ENCODE data around the gene RNF157. TPM values are rescaled to one million over a fixed set of nuclear protein-coding genes. Genes with fewer than 3 reads are reported as not detected.

Gene RNF157
- total and polyA plus RNA-seq, 2 of the 4 experiments (the other 2 are of a cell fraction), result 0.54 to 1.3 TPM

DNA sequence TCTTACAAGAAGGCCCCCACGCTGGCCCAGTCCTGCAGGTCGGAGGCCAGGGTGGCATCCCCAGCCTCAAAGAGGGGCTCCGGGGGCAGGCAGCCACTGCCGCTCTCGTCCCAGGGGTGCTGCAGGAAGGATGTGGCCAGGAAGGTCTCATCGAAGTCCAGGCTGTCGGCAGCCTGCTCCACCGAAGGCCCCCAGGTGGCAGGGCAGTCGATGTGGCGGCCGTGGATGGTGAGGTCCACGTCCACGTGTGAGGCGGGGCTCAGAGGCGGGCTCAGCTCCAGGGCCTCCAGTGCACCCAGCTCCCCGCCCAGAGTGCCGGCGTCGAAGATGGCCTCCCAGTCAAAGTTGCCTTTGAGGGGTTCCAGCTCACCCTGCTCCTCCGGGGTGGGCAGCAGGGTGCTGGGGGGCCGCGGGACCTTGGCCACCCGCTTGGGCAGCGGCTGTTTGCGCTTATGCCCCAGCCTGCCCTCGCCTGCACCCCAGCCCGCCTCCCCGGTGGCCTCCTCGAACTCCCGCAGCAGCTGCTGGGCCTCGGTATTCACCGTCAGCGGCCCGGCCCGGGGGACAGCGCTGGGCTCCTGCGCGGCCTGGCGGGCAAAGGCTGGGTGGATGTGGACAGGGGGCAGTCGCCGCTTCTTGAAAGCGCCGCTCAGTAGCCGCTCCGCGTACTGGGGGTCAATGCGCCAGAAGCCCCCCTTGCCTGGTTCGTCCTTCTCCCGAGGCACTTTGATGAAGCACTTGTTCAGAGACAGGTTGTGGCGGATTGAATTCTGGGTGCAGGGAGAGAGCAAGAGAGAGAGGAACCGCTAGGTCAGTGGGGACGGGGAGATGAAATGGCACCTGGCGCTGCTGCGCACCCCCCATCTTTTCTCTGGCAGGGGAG lies 102.7 kb downstream of the RNF157 start:
- H3K27ac ChIP-seq (ENCODE audit: insufficient read depth, low read length), result no peak overlapping the region
- H4K8ac ChIP-seq (ENCODE audit: low read depth in 2 of 2, low read length in 2 of 2), result no peak overlapping the region
- ChIA-PET CTCF (interaction anchor here (0.7 kb wide), 1 partner anchor 44 kb away, joined by 3 read pairs; no protein-coding TSS in a partner anchor), POLR2A (ENCODE audit: unreplicated experiment) (no interaction called here)
- in situ Hi-C loops (cut with MboI; ENCODE audit: low sequenced_read_pairs) (no loop called here), dilution Hi-C loops (cut with HindIII; ENCODE audit: low sequenced_read_pairs, unreplicated experiment) (no loop called here), intact Hi-C loops (cut with micrococcal nuclease) (loop anchor here (5.0 kb wide), 1 partner anchor 130 kb away; the partner anchor contains the start of gene UBALD2)
- no peak overlapping the region for H3K4ac ChIP-seq (ENCODE audit: low read depth, low read length)
- no peak overlapping the region for H2BK120ac ChIP-seq (ENCODE audit: low read depth, low read length)
- no peak overlapping the region for H3K23ac ChIP-seq (ENCODE audit: low read depth, low read length)
- no peaks in the 10 kb centered on the region for H4K20me1 ChIP-seq (ENCODE audit: insufficient read depth, low read length)
- TF ChIP-seq RAD21 (IDR thresholded peaks at IDR 0.05; ENCODE audit: low read length) (no peak), MAZ (IDR thresholded peaks at IDR 0.05; ENCODE audit: borderline replicate concordance, low read depth, low read length) (no peak), MXI1 (IDR thresholded peaks at IDR 0.05; ENCODE audit: borderline replicate concordance, low read depth, low read length) (no peak), RFX5 (IDR thresholded peaks at IDR 0.05; ENCODE audit: low read depth, low read length) (no peak), RCOR1 (IDR thresholded peaks at IDR 0.05; ENCODE audit: insufficient replicate concordance, low read length) (no peak), FOS (IDR thresholded peaks at IDR 0.05; ENCODE audit: low read depth, low read length) (no peak), POLR2A (IDR thresholded peaks at IDR 0.05; ENCODE audit: low read depth, low read length) (no peak), NFE2L2 (IDR thresholded peaks at IDR 0.05; ENCODE audit: low read depth, low read length) (no peak)
- TF ChIP-seq, protein P1, sequence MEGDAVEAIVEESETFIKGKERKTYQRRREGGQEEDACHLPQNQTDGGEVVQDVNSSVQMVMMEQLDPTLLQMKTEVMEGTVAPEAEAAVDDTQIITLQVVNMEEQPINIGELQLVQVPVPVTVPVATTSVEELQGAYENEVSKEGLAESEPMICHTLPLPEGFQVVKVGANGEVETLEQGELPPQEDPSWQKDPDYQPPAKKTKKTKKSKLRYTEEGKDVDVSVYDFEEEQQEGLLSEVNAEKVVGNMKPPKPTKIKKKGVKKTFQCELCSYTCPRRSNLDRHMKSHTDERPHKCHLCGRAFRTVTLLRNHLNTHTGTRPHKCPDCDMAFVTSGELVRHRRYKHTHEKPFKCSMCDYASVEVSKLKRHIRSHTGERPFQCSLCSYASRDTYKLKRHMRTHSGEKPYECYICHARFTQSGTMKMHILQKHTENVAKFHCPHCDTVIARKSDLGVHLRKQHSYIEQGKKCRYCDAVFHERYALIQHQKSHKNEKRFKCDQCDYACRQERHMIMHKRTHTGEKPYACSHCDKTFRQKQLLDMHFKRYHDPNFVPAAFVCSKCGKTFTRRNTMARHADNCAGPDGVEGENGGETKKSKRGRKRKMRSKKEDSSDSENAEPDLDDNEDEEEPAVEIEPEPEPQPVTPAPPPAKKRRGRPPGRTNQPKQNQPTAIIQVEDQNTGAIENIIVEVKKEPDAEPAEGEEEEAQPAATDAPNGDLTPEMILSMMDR (conservative IDR thresholded peaks at IDR 0.05; ENCODE audit: low read depth, low read length), result no peak
- TF ChIP-seq, protein P2, sequence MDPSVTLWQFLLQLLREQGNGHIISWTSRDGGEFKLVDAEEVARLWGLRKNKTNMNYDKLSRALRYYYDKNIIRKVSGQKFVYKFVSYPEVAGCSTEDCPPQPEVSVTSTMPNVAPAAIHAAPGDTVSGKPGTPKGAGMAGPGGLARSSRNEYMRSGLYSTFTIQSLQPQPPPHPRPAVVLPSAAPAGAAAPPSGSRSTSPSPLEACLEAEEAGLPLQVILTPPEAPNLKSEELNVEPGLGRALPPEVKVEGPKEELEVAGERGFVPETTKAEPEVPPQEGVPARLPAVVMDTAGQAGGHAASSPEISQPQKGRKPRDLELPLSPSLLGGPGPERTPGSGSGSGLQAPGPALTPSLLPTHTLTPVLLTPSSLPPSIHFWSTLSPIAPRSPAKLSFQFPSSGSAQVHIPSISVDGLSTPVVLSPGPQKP (IDR thresholded peaks at IDR 0.05; ENCODE audit: borderline replicate concordance, low read depth, low read length), result no peak
- no peak overlapping the region for H3K18ac ChIP-seq (ENCODE audit: low read depth, low read length)
- H3K36me3 ChIP-seq (ENCODE audit: control insufficient read depth, insufficient read depth, low read length), result no peaks in the 10 kb centered on the region
- no peak overlapping the region for H2BK5ac ChIP-seq (ENCODE audit: low read depth, low read length, poor library complexity, severe bottlenecking)
- H2BK15ac ChIP-seq (ENCODE audit: low read depth, low read length), result no peak overlapping the region
- H3K9me1 ChIP-seq (ENCODE audit: insufficient read depth, low read length), result no peaks in the 10 kb centered on the region
- H3K9me3 ChIP-seq (ENCODE audit: control insufficient read depth, insufficient read depth, low read length), result no peaks in the 10 kb centered on the region
- BruUV-seq (replicated peaks), result no TSS peak
- WGBS, 2 experiments (ENCODE audit: extremely low coverage in 2 of 2, insufficient read length in 1 of 2), result 32% methylated on average over 32 of the region's 54 CpGs; no CpG with 5 or more reads in 1 of the 2 experiments
- H2BK20ac ChIP-seq (ENCODE audit: low read depth, low read length), result no peak overlapping the region
- H3K14ac ChIP-seq (replicated peaks; ENCODE audit: low read depth, low read length), result no peak overlapping the region
- no peak overlapping the region for H4K5ac ChIP-seq (ENCODE audit: low read depth, low read length)
- no peak overlapping the region for H4K91ac ChIP-seq (ENCODE audit: insufficient read depth, low read depth, low read length)
- no peak overlapping the region for H2AK9ac ChIP-seq (replicated peaks; ENCODE audit: low read depth, low read length, poor library complexity)
- no peak overlapping the region for H2AFZ ChIP-seq (replicated peaks; ENCODE audit: low read length, poor library complexity)
- no peak overlapping the region for H3K4me3 ChIP-seq (ENCODE audit: insufficient read depth, low read depth, low read length)
- H3K4me2 ChIP-seq (ENCODE audit: low read depth, low read length), result no peak overlapping the region
- no peak overlapping the region for H2AK5ac ChIP-seq (ENCODE audit: low read depth, low read length)
- peaks cover 82% of the 10 kb centered on the region for H3K27me3 ChIP-seq (ENCODE audit: control insufficient read depth, insufficient read depth, low read length)
- H3K9ac ChIP-seq (ENCODE audit: low read depth, low read length), result no peak overlapping the region
- DNase-seq (no peak), ATAC-seq (ENCODE audit: low read depth) (no peak)
- no peaks in the 10 kb centered on the region; the same call in 1 of the 2 replicates for H3K4me1 ChIP-seq (ENCODE audit: control insufficient read depth, insufficient read depth, low read length)
- H3K79me1 ChIP-seq (ENCODE audit: low read depth in 1 of 2, low read length in 2 of 2), result no peaks in the 10 kb centered on the region
- no peak overlapping the region for H3K56ac ChIP-seq (ENCODE audit: extremely low read depth, insufficient read depth, low read length)

Measured in IMR-90 (cell line).